ENCODE results near the gene SYPL1.

- TF ChIP-seq CTCF (IDR thresholded peaks at IDR 0.05; ENCODE audit: borderline replicate concordance, extremely low read depth, low read length, poor library complexity, severe bottlenecking), result no peak
- no peak for TF ChIP-seq EZH2 (IDR thresholded peaks at IDR 0.05; ENCODE audit: borderline replicate concordance, low read depth, low read length, severe bottlenecking)
Observed at GRCh38 chr7:106083717-106084116, 28.4 kb downstream of the SYPL1 start.
